IMR-90 (cell line): ENCODE results near the gene ANKRD65. TPM values are rescaled to one million over a fixed set of nuclear protein-coding genes. Genes with fewer than 3 reads are reported as not detected.
A peak's percentile ranks its signal among the peaks of the same experiment; 100 is the strongest.

Experiments
- ATAC-seq: fragments of 200-7000 bp; cut with Tn5 transposase; 2 replicates; pipeline ENCODE4 v1.9.1; 2020; ENCODE audit warnings: low read depth, mild to moderate bottlenecking, moderate library complexity
- BruUV-seq: library from RNA; stranded (reverse); fragments of 400-500 nt; replicated peaks from 2 replicates; lab custom pipeline; 2021; lab: Mats Ljungman, UMichigan
- CTCF ChIA-PET: fragments of 300-600 bp; formaldehyde crosslinking; extraction: SDS; loops from one replicate; lab custom pipeline; 2021; ENCODE audit warnings: antibody characterized with exemption; lab: Yijun Ruan, JAX
- POLR2A ChIA-PET: fragments of 300-600 bp; sonication (Branson Sonifier 250); formaldehyde crosslinking; loops from one replicate; lab custom pipeline; 2022; ENCODE audit warnings: antibody characterized with exemption; ENCODE audit not compliant: unreplicated experiment; lab: Charles Lee
- DNase-seq: peaks from one replicate; pipeline ENCODE4 v3.0.0; 2013
- H2AFZ ChIP-seq: replicated peaks from 2 replicates; pipeline ENCODE3; 2013; ENCODE audit warnings: low read length, mild to moderate bottlenecking; ENCODE audit not compliant: poor library complexity
- H2AK5ac ChIP-seq: 2 replicates; pipeline ENCODE4 v1.6.1; 2013; ENCODE audit warnings: low read depth, low read length, inconsistent platforms
- H2AK9ac ChIP-seq: replicated peaks from 2 replicates; pipeline ENCODE3; 2013; ENCODE audit warnings: mild to moderate bottlenecking, low read depth, low read length, moderate library complexity; ENCODE audit not compliant: poor library complexity
- H2BK120ac ChIP-seq: 2 replicates; pipeline ENCODE4 v1.6.1; 2013; ENCODE audit warnings: low read depth, low read length, inconsistent platforms
- H2BK15ac ChIP-seq: 3 replicates; pipeline ENCODE4 v1.6.1; 2013; ENCODE audit warnings: low read depth, low read length, inconsistent platforms
- H2BK20ac ChIP-seq: 2 replicates; pipeline ENCODE4 v1.6.1; 2013; ENCODE audit warnings: low read depth, mild to moderate bottlenecking, inconsistent platforms, low read length, moderate library complexity
- H2BK5ac ChIP-seq: 2 replicates; pipeline ENCODE4 v1.6.1; 2013; ENCODE audit warnings: mild to moderate bottlenecking, low read depth, low read length, inconsistent platforms; ENCODE audit not compliant: poor library complexity, severe bottlenecking
- H3K14ac ChIP-seq: replicated peaks from 2 replicates; pipeline ENCODE4 v1.6.1; 2013; ENCODE audit warnings: low read depth, low read length, inconsistent platforms
- H3K18ac ChIP-seq: 2 replicates; pipeline ENCODE4 v1.6.1; 2013; ENCODE audit warnings: low read depth, low read length, control low read depth
- H3K23ac ChIP-seq: 2 replicates; pipeline ENCODE4 v1.6.1; 2013; ENCODE audit warnings: low read depth, low read length, inconsistent platforms
- H3K27ac ChIP-seq: 2 replicates; pipeline ENCODE4 v1.5.1; 2013; ENCODE audit warnings: mild to moderate bottlenecking, control low read depth, low read length; ENCODE audit not compliant: insufficient read depth
- H3K27me3 ChIP-seq: 2 replicates; pipeline ENCODE4 v1.6.1; 2013; ENCODE audit warnings: low read length; ENCODE audit not compliant: control insufficient read depth, insufficient read depth
- H3K36me3 ChIP-seq: 2 replicates; pipeline ENCODE4 v1.6.1; 2013; ENCODE audit warnings: low read length, mixed read lengths; ENCODE audit not compliant: control insufficient read depth, insufficient read depth
- H3K4ac ChIP-seq: 2 replicates; pipeline ENCODE4 v1.6.1; 2013; ENCODE audit warnings: low read depth, low read length, inconsistent platforms
- H3K4me1 ChIP-seq: 2 replicates; pipeline ENCODE4 v1.6.1; 2013; ENCODE audit warnings: low read length, mixed read lengths; ENCODE audit not compliant: control insufficient read depth, insufficient read depth
- H3K4me2 ChIP-seq: 2 replicates; pipeline ENCODE4 v1.6.1; 2013; ENCODE audit warnings: low read depth, mild to moderate bottlenecking, control low read depth, low read length, moderate library complexity
- H3K4me3 ChIP-seq: 2 replicates; pipeline ENCODE4 v1.5.1; 2013; ENCODE audit warnings: low read depth, mild to moderate bottlenecking, control low read depth, low read length, moderate library complexity; ENCODE audit not compliant: insufficient read depth
- H3K56ac ChIP-seq: 2 replicates; pipeline ENCODE4 v1.6.1; 2013; ENCODE audit warnings: low read length, inconsistent platforms; ENCODE audit not compliant: insufficient read depth; ENCODE audit errors: extremely low read depth
- H3K79me1 ChIP-seq, 2 experiments: 2 replicates each; pipeline ENCODE4 v1.6.1; 2013; ENCODE audit warnings: low read length in 2 of 2, inconsistent platforms in 1 of 2, low read depth in 1 of 2
- H3K9ac ChIP-seq: 2 replicates; pipeline ENCODE4 v1.6.1; 2013; ENCODE audit warnings: low read depth, low read length, control low read depth
- H3K9me1 ChIP-seq: 2 replicates; pipeline ENCODE4 v1.6.1; 2013; ENCODE audit warnings: low read length, inconsistent platforms; ENCODE audit not compliant: insufficient read depth
- H3K9me3 ChIP-seq: 2 replicates; pipeline ENCODE4 v1.6.1; 2013; ENCODE audit warnings: low read length; ENCODE audit not compliant: control insufficient read depth, insufficient read depth
- H4K20me1 ChIP-seq: 2 replicates; pipeline ENCODE4 v1.6.1; 2013; ENCODE audit warnings: low read length, inconsistent platforms; ENCODE audit not compliant: insufficient read depth
- H4K5ac ChIP-seq: 2 replicates; pipeline ENCODE4 v1.6.1; 2013; ENCODE audit warnings: mild to moderate bottlenecking, low read depth, low read length, control low read depth
- H4K8ac ChIP-seq, 2 experiments: 2 replicates each; pipeline ENCODE4 v1.6.1; 2013; ENCODE audit warnings: low read depth in 2 of 2, low read length in 2 of 2, control low read depth in 1 of 2, inconsistent platforms in 1 of 2
- H4K91ac ChIP-seq: 2 replicates; pipeline ENCODE4 v1.6.1; 2013; ENCODE audit warnings: low read depth, low read length, inconsistent platforms; ENCODE audit not compliant: insufficient read depth
- FOS ChIP-seq: fragments of 150-350 bp; IDR thresholded peaks from 2 replicates; pipeline ENCODE4 v1.6.1; 2016; ENCODE audit warnings: low read depth, low read length
- MAZ ChIP-seq: IDR thresholded peaks from 2 replicates; pipeline ENCODE4 v1.6.1; 2012; ENCODE audit warnings: low read depth, mild to moderate bottlenecking, low read length, improper control_type of control experiment, moderate library complexity, borderline replicate concordance
- POLR2A ChIP-seq: IDR thresholded peaks from 2 replicates; pipeline ENCODE4 v1.6.1; 2012; ENCODE audit warnings: mild to moderate bottlenecking, low read depth, low read length
- RAD21 ChIP-seq: IDR thresholded peaks from 2 replicates; pipeline ENCODE4 v1.6.1; 2012; ENCODE audit warnings: low read length, improper control_type of control experiment
- RFX5 ChIP-seq: IDR thresholded peaks from 2 replicates; pipeline ENCODE4 v1.8.0; 2012; ENCODE audit warnings: low read depth, mild to moderate bottlenecking, low read length, moderate library complexity
- WGBS, 2 experiments: methylation state at CpG; one replicate each; pipeline versions ENCODE4 v1.1.5 to v1.1.7; 2013; ENCODE audit warnings: missing lambda C conversion rate in 2 of 2; ENCODE audit not compliant: insufficient read length in 1 of 2; ENCODE audit errors: extremely low coverage in 2 of 2; 5-methylcytosine and 5-hydroxymethylcytosine counted together
- dilution Hi-C: fragments of 300-500 bp; cut with HindIII; formaldehyde crosslinking; loops from one replicate; pipeline ENCODE4 v1.14.3; 2018; ENCODE audit warnings: low sequenced_read_pairs; ENCODE audit not compliant: unreplicated experiment
- in situ Hi-C: fragments of 300-500 bp; cut with MboI; formaldehyde crosslinking; loops from 3 replicates; pipeline ENCODE4 v1.14.3; 2019; ENCODE audit warnings: low sequenced_read_pairs, inconsistent platforms, mixed read lengths
- intact Hi-C: fragments of 100-400 bp; cut with micrococcal nuclease; formaldehyde crosslinking; loops from 2 replicates; pipeline ENCODE4 v1.10.0; 2022
- polyA plus RNA-seq, 3 experiments: library from polyadenylated mRNA; depleted of rRNA; stranded (reverse); fragments of >200 nt; gene quantifications; 2 replicates each; pipeline ENCODE4 v1.2.3, GENCODE V29; 2012; ENCODE audit warnings: low replicate concordance in 1 of 3
- total RNA-seq: library from RNA; depleted of rRNA; stranded (reverse); fragments of >200 nt; gene quantifications from 2 replicates; pipeline ENCODE4 v1.2.3, GENCODE V29; 2012

The ANKRD65 gene
- total and polyA plus RNA-seq, 2 of the 4 experiments (the other 2 are of a cell fraction): 0.09 TPM; not detected in 1

- no peak overlapping the region for H3K27ac ChIP-seq
- DNase-seq: no peak
- no peak overlapping the region for H3K14ac ChIP-seq
- POLR2A ChIA-PET: interaction anchor here (0.5 kb wide), 1 partner anchor 33 kb away, joined by 3 read pairs; no protein-coding TSS in a partner anchor
- H2AFZ ChIP-seq: no peak overlapping the region
- no peak overlapping the region for H3K23ac ChIP-seq
- intact Hi-C loops (no loop called here), in situ Hi-C loops (no loop called here), dilution Hi-C loops (no loop called here)
- BruUV-seq: no TSS peak
- H2BK120ac ChIP-seq: no peak overlapping the region
- H3K56ac ChIP-seq: no peak overlapping the region
- no peak overlapping the region for H4K5ac ChIP-seq
- no peaks in the 10 kb centered on the region for H4K20me1 ChIP-seq
- no peak overlapping the region for H3K9ac ChIP-seq
- H3K18ac ChIP-seq: no peak overlapping the region
- no peak overlapping the region for H2AK5ac ChIP-seq
- H3K79me1 ChIP-seq: no peaks in the 10 kb centered on the region
- H3K4me2 ChIP-seq: no peak overlapping the region
- no peak for TF ChIP-seq FOS
- no peak for TF ChIP-seq RFX5
- no peak for TF ChIP-seq RAD21
- no peak for TF ChIP-seq POLR2A
- no peak for TF ChIP-seq MAZ
- no peak for ATAC-seq
- WGBS, 2 experiments: 77% methylated on average over 4 of the region's 15 CpGs; no CpG with 5 or more reads in 1 of the 2 experiments
- no peak overlapping the region for H2BK20ac ChIP-seq
- peaks cover 5% of the 10 kb centered on the region; the same call in 1 of the 2 replicates for H3K4me1 ChIP-seq
- no peak overlapping the region for H3K4me3 ChIP-seq
- no peak overlapping the region for H2BK15ac ChIP-seq
- no peak overlapping the region for H4K8ac ChIP-seq
- peak overlapping the region; percentile 72 for H2AK9ac ChIP-seq
- H3K9me1 ChIP-seq: no peaks in the 10 kb centered on the region
- H3K9me3 ChIP-seq: no peaks in the 10 kb centered on the region
- H2BK5ac ChIP-seq: no peak overlapping the region
- CTCF ChIA-PET: no interaction called here
- H3K27me3 ChIP-seq: no peaks in the 10 kb centered on the region
- no peak overlapping the region for H4K91ac ChIP-seq
- no peaks in the 10 kb centered on the region for H3K36me3 ChIP-seq
- no peak overlapping the region for H3K4ac ChIP-seq
These were observed 3.6 kb upstream of the ANKRD65 start for GRCh38 chr1:1424707-1425106.
